ENCODE results near the gene CREB3L1. TPM values are rescaled to one million over a fixed set of nuclear protein-coding genes. Genes with fewer than 3 reads are reported as not detected.

CREB3L1 gene
- total and polyA plus RNA-seq, 2 of the 13 experiments (the other 11 are each of a cell fraction or from before 2014, with no cell fraction given), result not detected

DNA sequence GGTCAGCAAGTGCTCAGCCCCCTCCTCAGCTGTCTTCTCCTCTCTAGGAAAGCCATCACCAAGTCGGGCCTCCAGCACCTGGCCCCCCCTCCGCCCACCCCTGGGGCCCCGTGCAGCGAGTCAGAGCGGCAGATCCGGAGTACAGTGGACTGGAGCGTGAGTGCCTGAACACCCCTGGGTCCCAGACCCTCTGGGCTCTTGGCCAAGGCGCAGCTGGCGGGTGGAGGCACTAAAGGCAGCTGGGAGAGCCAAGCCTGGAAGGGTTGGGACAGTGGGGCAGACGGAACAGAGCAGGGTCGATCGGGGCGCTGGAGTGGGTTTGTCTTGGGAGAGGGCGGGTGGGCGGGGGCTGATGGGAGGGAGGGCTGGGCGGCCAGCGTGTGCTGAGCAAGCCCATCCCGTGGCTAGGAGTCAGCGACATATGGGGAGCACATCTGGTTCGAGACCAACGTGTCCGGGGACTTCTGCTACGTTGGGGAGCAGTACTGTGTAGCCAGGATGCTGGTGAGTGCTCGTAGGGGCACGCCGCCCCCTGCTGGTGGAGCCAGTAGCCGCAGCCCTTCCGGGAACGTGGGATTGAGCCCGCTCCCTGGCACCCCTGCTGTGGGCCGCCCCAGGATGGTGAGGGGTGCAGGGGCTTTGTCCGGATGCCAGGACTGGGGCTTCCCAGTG, 89.9 kb downstream of the CREB3L1 start (continued):
- TF ChIP-seq ZNF512B (CRISPR knock-in tag; IDR thresholded peaks at IDR 0.05; ENCODE audit: borderline replicate concordance) (no peak), ZNF362 (CRISPR knock-in tag; IDR thresholded peaks at IDR 0.05; ENCODE audit: borderline replicate concordance) (no peak), SNAPC2 (CRISPR knock-in tag; IDR thresholded peaks at IDR 0.05) (no peak), NAIF1 (CRISPR knock-in tag; IDR thresholded peaks at IDR 0.05; ENCODE audit: borderline replicate concordance) (no peak), ZKSCAN8 (CRISPR knock-in tag; IDR thresholded peaks at IDR 0.05; ENCODE audit: borderline replicate concordance) (no peak), XRCC5 (optimal IDR thresholded peaks at IDR 0.05; ENCODE audit: low read length) (peak; percentile 36), ZNF609 (CRISPR knock-in tag; IDR thresholded peaks at IDR 0.05; ENCODE audit: borderline replicate concordance) (no peak), FOXK1 (CRISPR knock-in tag; IDR thresholded peaks at IDR 0.05; ENCODE audit: borderline replicate concordance, low read depth) (no peak), ZNF333 (CRISPR knock-in tag; IDR thresholded peaks at IDR 0.05; ENCODE audit: borderline replicate concordance) (no peak), ZSCAN25 (CRISPR knock-in tag; IDR thresholded peaks at IDR 0.05) (peak; percentile 76; the same call in 1 of the 2 replicates), MIXL1 (CRISPR knock-in tag; IDR thresholded peaks at IDR 0.05) (no peak), CBX1 (IDR thresholded peaks at IDR 0.05; ENCODE audit: low read depth) (no peak), THAP11 (CRISPR knock-in tag; IDR thresholded peaks at IDR 0.05) (no peak), ZNF574 (CRISPR knock-in tag; IDR thresholded peaks at IDR 0.05) (peak; percentile 25; the same call in 1 of the 2 replicates)
- TF ChIP-seq, protein P1, sequence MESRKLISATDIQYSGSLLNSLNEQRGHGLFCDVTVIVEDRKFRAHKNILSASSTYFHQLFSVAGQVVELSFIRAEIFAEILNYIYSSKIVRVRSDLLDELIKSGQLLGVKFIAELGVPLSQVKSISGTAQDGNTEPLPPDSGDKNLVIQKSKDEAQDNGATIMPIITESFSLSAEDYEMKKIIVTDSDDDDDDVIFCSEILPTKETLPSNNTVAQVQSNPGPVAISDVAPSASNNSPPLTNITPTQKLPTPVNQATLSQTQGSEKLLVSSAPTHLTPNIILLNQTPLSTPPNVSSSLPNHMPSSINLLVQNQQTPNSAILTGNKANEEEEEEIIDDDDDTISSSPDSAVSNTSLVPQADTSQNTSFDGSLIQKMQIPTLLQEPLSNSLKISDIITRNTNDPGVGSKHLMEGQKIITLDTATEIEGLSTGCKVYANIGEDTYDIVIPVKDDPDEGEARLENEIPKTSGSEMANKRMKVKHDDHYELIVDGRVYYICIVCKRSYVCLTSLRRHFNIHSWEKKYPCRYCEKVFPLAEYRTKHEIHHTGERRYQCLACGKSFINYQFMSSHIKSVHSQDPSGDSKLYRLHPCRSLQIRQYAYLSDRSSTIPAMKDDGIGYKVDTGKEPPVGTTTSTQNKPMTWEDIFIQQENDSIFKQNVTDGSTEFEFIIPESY (CRISPR knock-in tag; IDR thresholded peaks at IDR 0.05), result peak; percentile 50; the same call in 1 of the 2 replicates
